ENCODE data around the gene EIF2B5. TPM values are rescaled to one million over a fixed set of nuclear protein-coding genes. Genes with fewer than 3 reads are reported as not detected.

The EIF2B5 gene
- polyA plus RNA-seq, 3 donors, result 22.7 to 50.0 (median 24.1) TPM

- H3K4me2 ChIP-seq (replicated peaks; ENCODE audit: extremely low read depth, low read length, poor library complexity, severe bottlenecking), result no peak overlapping the region
- no peak for TF ChIP-seq CTCF (IDR thresholded peaks at IDR 0.05)
- Mint-ChIP-seq H3K9me3 (peaks cover 0 to 1% (median 0%) of the 10 kb centered on the region in 7 donors), H3K27me3 (ENCODE audit: low read depth in 3 of 3) (peaks cover 0 to 2% (median 0%) of the 10 kb centered on the region in 3 donors), H3K27ac (no peak overlapping the region), H3K4me3 (no peak overlapping the region), H3K36me3 (peaks cover 62 to 63% of the 10 kb centered on the region in 2 donors), H3K4me1 (peaks cover 2% of the 10 kb centered on the region)
- DNase-seq, result peak in 1 of 3 donors; percentile 10
- peaks cover 6% of the 10 kb centered on the region for H3K79me2 ChIP-seq (ENCODE audit: insufficient read depth, low read length)
- intact Hi-C loops (cut with micrococcal nuclease), result loop anchor here in 1 of 2 donors (10.0 kb wide), 1 partner anchor 250 kb away; no protein-coding TSS in a partner anchor
- no peaks in the 10 kb centered on the region for H3K9me3 ChIP-seq (replicated peaks in 1 of 2; ENCODE audit: control insufficient read depth in 1 of 2, insufficient read depth in 1 of 2, low read length in 2 of 2)
- no peak overlapping the region for H3K4me3 ChIP-seq (replicated peaks in 1 of 3; ENCODE audit: low read depth in 2 of 3, low read length in 3 of 3)
- no peaks in the 10 kb centered on the region for H3K4me1 ChIP-seq (ENCODE audit: control insufficient read depth in 1 of 2, insufficient read depth in 2 of 2, low read length in 2 of 2)
- H3K27me3 ChIP-seq (ENCODE audit: control insufficient read depth in 2 of 2, insufficient read depth in 2 of 2, low read length in 2 of 2), result no peaks in the 10 kb centered on the region
- no peak overlapping the region for H3K27ac ChIP-seq (ENCODE audit: low read depth in 1 of 2, low read length in 2 of 2)
- H3K9ac ChIP-seq (ENCODE audit: insufficient read depth, low read length, poor library complexity, severe bottlenecking), result no peak overlapping the region
- peaks cover 62 to 67% of the 10 kb centered on the region in 2 donors for H3K36me3 ChIP-seq (replicated peaks in 1 of 2; ENCODE audit: control insufficient read depth in 1 of 2, insufficient read depth in 2 of 2, low read length in 2 of 2)
- 100% methylated on average over 1 of the region's 4 CpGs for WGBS (ENCODE audit: insufficient coverage)
- no peak overlapping the region for H2AFZ ChIP-seq (ENCODE audit: insufficient read depth, low read depth, low read length, poor library complexity, severe bottlenecking)
- peaks cover 12% of the 10 kb centered on the region for H4K20me1 ChIP-seq (ENCODE audit: insufficient read depth, low read length)
Observed at GRCh38 chr3:184145111-184145524, 10.0 kb downstream of the EIF2B5 start.

- H3K27ac Mint-ChIP-seq, result no peak overlapping the region
- Histone ChIP-seq H3K4me1 (ENCODE audit: control insufficient read depth in 1 of 2, insufficient read depth in 2 of 2, low read length in 2 of 2) (no peaks in the 10 kb centered on the region), H3K4me3 (replicated peaks in 1 of 3; ENCODE audit: low read depth in 2 of 3, low read length in 3 of 3) (no peak overlapping the region), H2AFZ (ENCODE audit: insufficient read depth, low read depth, low read length, poor library complexity, severe bottlenecking) (no peak overlapping the region), H3K27ac (ENCODE audit: low read depth in 1 of 2, low read length in 2 of 2) (no peak overlapping the region), H3K27me3 (ENCODE audit: control insufficient read depth in 2 of 2, insufficient read depth in 2 of 2, low read length in 2 of 2) (no peaks in the 10 kb centered on the region), H3K9me3 (replicated peaks in 1 of 2; ENCODE audit: control insufficient read depth in 1 of 2, insufficient read depth in 1 of 2, low read length in 2 of 2) (no peaks in the 10 kb centered on the region), H4K20me1 (ENCODE audit: insufficient read depth, low read length) (peaks cover 7% of the 10 kb centered on the region), H3K4me2 (replicated peaks; ENCODE audit: extremely low read depth, low read length, poor library complexity, severe bottlenecking) (no peak overlapping the region), H3K9ac (ENCODE audit: insufficient read depth, low read length, poor library complexity, severe bottlenecking) (no peak overlapping the region), H3K79me2 (ENCODE audit: insufficient read depth, low read length) (no peaks in the 10 kb centered on the region), H3K36me3 (replicated peaks in 1 of 2; ENCODE audit: control insufficient read depth in 1 of 2, insufficient read depth in 2 of 2, low read length in 2 of 2) (peaks cover 56 to 60% of the 10 kb centered on the region in 2 donors)
- peaks cover 2% of the 10 kb centered on the region for H3K4me1 Mint-ChIP-seq
- WGBS (ENCODE audit: insufficient coverage), result 85% methylated on average over 5 of the region's 8 CpGs
- H3K9me3 Mint-ChIP-seq, result peaks cover 0 to 1% (median 0%) of the 10 kb centered on the region in 7 donors
- intact Hi-C loops (cut with micrococcal nuclease), result loop anchor here in 1 of 2 donors (10.0 kb wide), 1 partner anchor 251 kb away; no protein-coding TSS in a partner anchor
- H3K36me3 Mint-ChIP-seq, result peaks cover 55 to 56% of the 10 kb centered on the region in 2 donors
- TF ChIP-seq CTCF (IDR thresholded peaks at IDR 0.05), result no peak
- DNase-seq, result no peak
- H3K27me3 Mint-ChIP-seq (ENCODE audit: low read depth in 3 of 3), result peaks cover 0 to 2% (median 0%) of the 10 kb centered on the region in 3 donors
- no peak overlapping the region for H3K4me3 Mint-ChIP-seq
Observed at GRCh38 chr3:184145751-184146270, 10.7 kb downstream of the EIF2B5 start.
